HCT116 (cell line): ENCODE results near the gene PDCL3. TPM values are rescaled to one million over a fixed set of nuclear protein-coding genes. Genes with fewer than 3 reads are reported as not detected.

Experiments used
- ATAC-seq: fragments of 200-7000 bp; cut with Tn5 transposase; 2 replicates; pipeline ENCODE4 v1.9.1; 2020; ENCODE audit warnings: mild to moderate bottlenecking, moderate library complexity
- BruUV-seq: library from RNA; stranded (reverse); fragments of 400-500 nt; replicated peaks from 2 replicates; lab custom pipeline; 2021; lab: Mats Ljungman, UMichigan
- CTCF ChIA-PET: fragments of 300-600 bp; sonication (Branson Sonifier 250); formaldehyde crosslinking; loops from one replicate; lab custom pipeline; 2021; ENCODE audit warnings: antibody characterized with exemption; lab: Charles Lee
- POLR2A ChIA-PET: fragments of 300-600, 350-600 bp; sonication (Branson Sonifier 250); formaldehyde crosslinking; loops from one replicate; lab custom pipeline; 2021; ENCODE audit warnings: antibody characterized with exemption; lab: Charles Lee
- RAD21 ChIA-PET, 2 experiments: fragments of 300-600 bp; sonication (Branson Sonifier 250); formaldehyde crosslinking; loops; one replicate each; lab custom pipeline; 2023; ENCODE audit warnings: low total read pairs in 2 of 2; ENCODE audit not compliant: uncharacterized antibody in 2 of 2, unreplicated experiment in 2 of 2, low non-redundant PET in 1 of 2; lab: Charles Lee
- DNase-seq: peaks from one replicate; pipeline ENCODE4 v3.0.0-alpha.2; 2010; ENCODE audit warnings: low read depth, low spot score
- H2AFZ ChIP-seq: fragments of 200-600 bp; shearing (Covaris generic), sonication (generic); 2 replicates; pipeline ENCODE4 v1.6.1; 2017; ENCODE audit warnings: low read depth, mixed run types, mixed read lengths, antibody characterized with exemption, low read length; ENCODE audit not compliant: poor library complexity, severe bottlenecking
- H3K27ac ChIP-seq: 2 replicates; pipeline ENCODE4 v1.5.1; 2012; ENCODE audit warnings: low read depth, low read length
- H3K27me3 ChIP-seq: fragments of 200-600 bp; sonication (generic); 2 replicates; pipeline ENCODE4 v1.6.1; 2016; ENCODE audit warnings: mixed run types, low read length, mixed read lengths; ENCODE audit not compliant: insufficient read depth
- H3K36me3 ChIP-seq, 2 experiments: fragments of 200-500 bp in 1 of 2; fragments of 200-600 bp in 1 of 2; sonication (Bioruptor generic) in 1 of 2; sonication (generic) in 1 of 2; 2 replicates each; pipeline versions ENCODE4 v1.5.1 to v1.6.1; 2014 to 2016; ENCODE audit warnings: low read length in 2 of 2, inconsistent platforms in 1 of 2, mixed read lengths in 1 of 2, mixed run types in 1 of 2; ENCODE audit not compliant: insufficient read depth in 2 of 2, control insufficient read depth in 1 of 2
- H3K4me1 ChIP-seq, 2 experiments: fragments of 200-600 bp in 1 of 2; sonication (generic) in 1 of 2; 2 replicates each; pipeline versions ENCODE4 v1.5.1 to v1.6.1; 2012 to 2017; ENCODE audit warnings: low read length in 2 of 2, inconsistent platforms in 1 of 2, mild to moderate bottlenecking in 1 of 2, mixed read lengths in 1 of 2, mixed run types in 1 of 2, moderate library complexity in 1 of 2; ENCODE audit not compliant: insufficient read depth in 2 of 2, control insufficient read depth in 1 of 2
- H3K4me2 ChIP-seq: fragments of 200-600 bp; sonication (generic); 2 replicates; pipeline ENCODE4 v1.6.1; 2017; ENCODE audit warnings: mixed run types, low read length, mixed read lengths
- H3K4me3 ChIP-seq, 2 experiments: fragments of 200-600 bp in 1 of 2; sonication (generic) in 1 of 2; replicated peaks in 1 of 2; 2 replicates each; pipeline ENCODE4 v1.5.1; 2011 to 2016; ENCODE audit warnings: low read length in 2 of 2, control low read depth in 1 of 2, low read depth in 1 of 2, mild to moderate bottlenecking in 1 of 2, mixed read lengths in 1 of 2, mixed run types in 1 of 2
- H3K79me2 ChIP-seq: fragments of 200-600 bp; sonication (generic); 2 replicates; pipeline ENCODE4 v1.6.1; 2017; ENCODE audit warnings: mild to moderate bottlenecking, mixed run types, low read length, moderate library complexity, mixed read lengths; ENCODE audit not compliant: insufficient read depth
- H3K9ac ChIP-seq: fragments of 200-600 bp; sonication (generic); 2 replicates; pipeline ENCODE4 v1.6.1; 2016; ENCODE audit warnings: low read length, mixed read lengths
- H3K9me2 ChIP-seq: fragments of 200-600 bp; sonication (generic), shearing (Covaris generic); 2 replicates; pipeline ENCODE4 v1.6.1; 2017; ENCODE audit warnings: mixed run types, mild to moderate bottlenecking, moderate library complexity; ENCODE audit not compliant: insufficient read depth
- H3K9me3 ChIP-seq, 2 experiments: fragments of 200-500 bp in 1 of 2; fragments of 200-600 bp in 1 of 2; sonication (Bioruptor generic) in 1 of 2; sonication (generic) in 1 of 2; 2 replicates each; pipeline ENCODE4 v1.6.1; 2014 to 2017; ENCODE audit warnings: low read length in 2 of 2, mixed read lengths in 2 of 2, inconsistent platforms in 1 of 2, low read depth in 1 of 2, mild to moderate bottlenecking in 1 of 2, mixed run types in 1 of 2, moderate library complexity in 1 of 2; ENCODE audit not compliant: control insufficient read depth in 1 of 2, insufficient read depth in 1 of 2
- H4K20me1 ChIP-seq: fragments of 200-600 bp; sonication (generic), shearing (Covaris generic); 2 replicates; pipeline ENCODE4 v1.6.1; 2017; ENCODE audit warnings: mixed run types, mild to moderate bottlenecking, moderate library complexity; ENCODE audit not compliant: insufficient read depth
- CBX3 ChIP-seq: IDR thresholded peaks from 2 replicates; pipeline ENCODE4 v1.6.1; 2012; ENCODE audit warnings: low read depth
- CEBPB ChIP-seq: IDR thresholded peaks from 2 replicates; pipeline ENCODE4 v1.6.1; 2012; ENCODE audit warnings: low read depth
- ELF1 ChIP-seq: IDR thresholded peaks from 2 replicates; pipeline ENCODE4 v1.6.1; 2012; ENCODE audit warnings: low read depth, borderline replicate concordance
- EZH2phosphoT487 ChIP-seq: fragments of 200-600 bp; IDR thresholded peaks from 2 replicates; pipeline ENCODE4 v1.6.1; 2018; ENCODE audit warnings: antibody characterized with exemption, borderline replicate concordance
- FOSL1 ChIP-seq: IDR thresholded peaks from 2 replicates; pipeline ENCODE4 v1.6.1; 2012; ENCODE audit warnings: low read depth
- RAD21 ChIP-seq: IDR thresholded peaks from 2 replicates; pipeline ENCODE4 v1.6.1; 2012; ENCODE audit warnings: low read depth, mild to moderate bottlenecking
- SP1 ChIP-seq: IDR thresholded peaks from 2 replicates; pipeline ENCODE4 v1.6.1; 2012; ENCODE audit warnings: low read depth
- TCF7L2 ChIP-seq: IDR thresholded peaks from 2 replicates; pipeline ENCODE4 v1.7.0; 2011; ENCODE audit warnings: borderline replicate concordance, inconsistent platforms; ENCODE audit not compliant: insufficient read depth, insufficient read length; ENCODE audit errors: extremely low read depth
- YY1 ChIP-seq: IDR thresholded peaks from 2 replicates; pipeline ENCODE4 v1.6.1; 2011; ENCODE audit warnings: low read length, low read depth, moderate library complexity, mild to moderate bottlenecking; ENCODE audit not compliant: insufficient replicate concordance; ENCODE audit errors: extremely low read depth
- ZNF274 ChIP-seq: fragments of 200-500 bp; sonication (Bioruptor generic); IDR thresholded peaks from 2 replicates; pipeline ENCODE4 v1.6.1; 2014; ENCODE audit warnings: mild to moderate bottlenecking, low read depth, low read length, inconsistent platforms
- intact Hi-C: fragments of 100-400 bp; cut with micrococcal nuclease; formaldehyde crosslinking; loops from 2 replicates; pipeline ENCODE4 v1.10.0; 2022
- total RNA-seq: library from RNA; stranded (reverse); gene quantifications from one replicate; pipeline ENCODE4 v1.2.1, GENCODE V29; 2021; ENCODE audit not compliant: unreplicated experiment
- TF ChIP-seq, protein P1 (sequence below): IDR thresholded peaks from 2 replicates; pipeline ENCODE4 v1.6.1; 2012; ENCODE audit warnings: low read depth
- TF ChIP-seq, protein P2 (sequence below): IDR thresholded peaks from 2 replicates; pipeline ENCODE4 v1.6.1; 2012

Gene PDCL3
- total RNA-seq, 1 experiment from 2014 or later: 26.3 TPM

DNA sequence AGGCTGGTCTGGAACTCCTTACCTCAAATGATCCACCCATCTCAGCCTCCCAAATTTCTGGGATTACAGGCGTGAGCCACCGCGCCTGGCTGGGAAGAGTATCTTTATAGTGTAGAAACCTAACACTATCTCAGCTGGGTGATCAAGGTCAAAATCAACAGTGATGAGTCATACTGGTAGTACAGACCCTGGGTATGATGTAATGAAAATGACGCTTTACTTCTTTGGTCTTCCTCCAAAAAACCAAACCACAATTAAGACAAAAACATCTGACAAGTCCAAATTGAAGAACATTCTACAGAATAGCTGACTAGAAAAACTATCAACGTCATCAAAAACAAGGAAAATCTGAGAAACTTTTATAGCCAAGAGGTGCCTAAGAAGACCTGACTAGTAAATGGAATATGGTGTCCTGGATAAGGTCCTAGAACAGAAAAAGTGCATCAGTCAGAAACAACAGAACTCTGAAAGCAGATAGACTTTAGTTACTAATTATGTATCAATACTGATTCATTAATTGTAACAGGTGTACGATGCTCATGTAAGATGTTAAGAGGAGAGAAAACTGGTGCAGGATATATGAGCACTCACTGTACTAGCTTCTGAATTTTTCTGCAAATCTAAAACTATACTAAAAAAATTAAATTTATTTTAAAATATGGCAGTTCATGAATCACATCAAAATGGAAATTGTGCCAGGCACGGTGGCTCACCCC lies 25.4 kb downstream of the PDCL3 start (continued):
- TF ChIP-seq, protein P1, sequence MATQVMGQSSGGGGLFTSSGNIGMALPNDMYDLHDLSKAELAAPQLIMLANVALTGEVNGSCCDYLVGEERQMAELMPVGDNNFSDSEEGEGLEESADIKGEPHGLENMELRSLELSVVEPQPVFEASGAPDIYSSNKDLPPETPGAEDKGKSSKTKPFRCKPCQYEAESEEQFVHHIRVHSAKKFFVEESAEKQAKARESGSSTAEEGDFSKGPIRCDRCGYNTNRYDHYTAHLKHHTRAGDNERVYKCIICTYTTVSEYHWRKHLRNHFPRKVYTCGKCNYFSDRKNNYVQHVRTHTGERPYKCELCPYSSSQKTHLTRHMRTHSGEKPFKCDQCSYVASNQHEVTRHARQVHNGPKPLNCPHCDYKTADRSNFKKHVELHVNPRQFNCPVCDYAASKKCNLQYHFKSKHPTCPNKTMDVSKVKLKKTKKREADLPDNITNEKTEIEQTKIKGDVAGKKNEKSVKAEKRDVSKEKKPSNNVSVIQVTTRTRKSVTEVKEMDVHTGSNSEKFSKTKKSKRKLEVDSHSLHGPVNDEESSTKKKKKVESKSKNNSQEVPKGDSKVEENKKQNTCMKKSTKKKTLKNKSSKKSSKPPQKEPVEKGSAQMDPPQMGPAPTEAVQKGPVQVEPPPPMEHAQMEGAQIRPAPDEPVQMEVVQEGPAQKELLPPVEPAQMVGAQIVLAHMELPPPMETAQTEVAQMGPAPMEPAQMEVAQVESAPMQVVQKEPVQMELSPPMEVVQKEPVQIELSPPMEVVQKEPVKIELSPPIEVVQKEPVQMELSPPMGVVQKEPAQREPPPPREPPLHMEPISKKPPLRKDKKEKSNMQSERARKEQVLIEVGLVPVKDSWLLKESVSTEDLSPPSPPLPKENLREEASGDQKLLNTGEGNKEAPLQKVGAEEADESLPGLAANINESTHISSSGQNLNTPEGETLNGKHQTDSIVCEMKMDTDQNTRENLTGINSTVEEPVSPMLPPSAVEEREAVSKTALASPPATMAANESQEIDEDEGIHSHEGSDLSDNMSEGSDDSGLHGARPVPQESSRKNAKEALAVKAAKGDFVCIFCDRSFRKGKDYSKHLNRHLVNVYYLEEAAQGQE: no peak
- TF ChIP-seq ELF1: no peak
- TF ChIP-seq YY1: no peak
- TF ChIP-seq FOSL1: peak; percentile 40; the same call in 1 of the 2 replicates
- no peak for TF ChIP-seq TCF7L2
- no peak for TF ChIP-seq CBX3
- no peak for TF ChIP-seq CEBPB
- no peak for TF ChIP-seq ZNF274
- no peak for TF ChIP-seq EZH2phosphoT487

DNA sequence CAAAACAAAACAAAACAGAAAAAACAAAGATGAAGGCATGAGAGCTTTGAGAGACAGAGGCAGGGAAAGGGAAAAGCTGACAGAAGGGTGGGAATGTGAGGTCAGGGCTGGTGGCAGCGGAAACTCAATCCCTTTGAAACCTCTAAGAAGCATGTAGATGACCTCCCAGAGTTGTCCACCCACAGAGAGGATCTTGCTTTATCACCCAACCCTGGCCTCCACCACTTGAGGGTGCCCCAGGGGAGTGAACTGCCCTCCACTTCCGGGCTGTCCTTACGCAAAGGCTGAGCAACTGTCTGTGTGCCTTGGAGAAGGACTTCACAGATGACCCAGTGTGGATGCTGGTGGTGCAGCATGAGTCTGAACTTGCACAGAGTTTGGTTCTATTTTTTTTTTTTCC lies 26.7 kb downstream of the PDCL3 start:
- ChIA-PET RAD21 (no interaction called here), CTCF (no interaction called here), POLR2A (no interaction called here)
- Histone ChIP-seq H3K4me3 (no peak overlapping the region), H2AFZ (no peak overlapping the region), H3K9me3 (no peaks in the 10 kb centered on the region), H3K9me2 (no peaks in the 10 kb centered on the region), H3K4me2 (no peak overlapping the region), H3K9ac (no peak overlapping the region), H4K20me1 (no peaks in the 10 kb centered on the region), H3K79me2 (no peaks in the 10 kb centered on the region), H3K36me3 (no peaks in the 10 kb centered on the region), H3K27ac (no peak overlapping the region), H3K4me1 (peaks cover 5% of the 10 kb centered on the region in 2 experiments; a peak in 2 of 4 replicates), H3K27me3 (no peaks in the 10 kb centered on the region)
- no TSS peak for BruUV-seq
- intact Hi-C loops: no loop called here
- no peak for TF ChIP-seq RAD21
- TF ChIP-seq ELF1: no peak
- TF ChIP-seq SP1: no peak
- TF ChIP-seq, protein P2, sequence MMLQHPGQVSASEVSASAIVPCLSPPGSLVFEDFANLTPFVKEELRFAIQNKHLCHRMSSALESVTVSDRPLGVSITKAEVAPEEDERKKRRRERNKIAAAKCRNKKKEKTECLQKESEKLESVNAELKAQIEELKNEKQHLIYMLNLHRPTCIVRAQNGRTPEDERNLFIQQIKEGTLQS: no peak
- TF ChIP-seq YY1: no peak
- no peak for DNase-seq
- no peak for ATAC-seq
